A673 (cell line): Measurements from ENCODE around the gene CEACAM16.

Experiments used
- CTCF ChIP-seq: fragments of 300-800, 200-600 bp; sonication (generic); conservative IDR thresholded peaks from 2 replicates; pipeline ENCODE4 v1.5.1; 2017; ENCODE audit warnings: low read depth, mild to moderate bottlenecking, antibody characterized with exemption, low read length, moderate library complexity, mixed read lengths
- EZH2 ChIP-seq: fragments of 200-600 bp; sonication (generic); IDR thresholded peaks from 2 replicates; pipeline ENCODE4 v1.6.1; 2017; ENCODE audit warnings: borderline replicate concordance, low read depth, mild to moderate bottlenecking, mixed read lengths, antibody characterized with exemption, low read length; ENCODE audit not compliant: poor library complexity, severe bottlenecking

- TF ChIP-seq EZH2 (no peak), CTCF (no peak)
These were observed 48.9 kb downstream of the CEACAM16 start for GRCh38 chr19:44747739-44748425.
